Hepatocyte (in vitro differentiated cells): ENCODE measurements around the gene CNNM4. TPM values are rescaled to one million over a fixed set of nuclear protein-coding genes. Genes with fewer than 3 reads are reported as not detected.

Experiments used
- DNase-seq: peaks from one replicate; pipeline ENCODE4 v3.0.0-alpha.2; 2016; ENCODE audit warnings: low spot score
- H2AFZ ChIP-seq: fragments of 200-600 bp; sonication (generic); 2 replicates; pipeline ENCODE4 v1.6.0; 2016; ENCODE audit warnings: antibody characterized with exemption, mild to moderate bottlenecking
- H3K27ac ChIP-seq: fragments of 200-600 bp; sonication (generic); 2 replicates; pipeline ENCODE4 v1.5.1; 2016; ENCODE audit warnings: mild to moderate bottlenecking
- H3K27me3 ChIP-seq: fragments of 200-600 bp; sonication (generic); 2 replicates; pipeline ENCODE4 v1.6.1; 2016
- H3K36me3 ChIP-seq: fragments of 200-600 bp; sonication (generic); replicated peaks from 2 replicates; pipeline ENCODE4 v1.5.1; 2016; ENCODE audit warnings: low read depth; ENCODE audit not compliant: insufficient read depth
- H3K4me1 ChIP-seq: fragments of 200-600 bp; sonication (generic); 2 replicates; pipeline ENCODE4 v1.5.1; 2016; ENCODE audit warnings: mild to moderate bottlenecking, moderate library complexity; ENCODE audit not compliant: insufficient read depth
- H3K4me2 ChIP-seq: fragments of 200-600 bp; sonication (generic); 2 replicates; pipeline ENCODE4 v1.6.0; 2016
- H3K4me3 ChIP-seq: fragments of 200-600 bp; sonication (generic); 2 replicates; pipeline ENCODE4 v1.5.1; 2016; ENCODE audit warnings: mild to moderate bottlenecking
- H3K79me2 ChIP-seq: fragments of 200-600 bp; sonication (generic); 2 replicates; pipeline ENCODE4 v1.6.0; 2017; ENCODE audit warnings: mild to moderate bottlenecking
- H3K9me2 ChIP-seq: fragments of 200-600 bp; sonication (generic); replicated peaks from 2 replicates; pipeline ENCODE4 v1.6.0; 2017; ENCODE audit warnings: mild to moderate bottlenecking; ENCODE audit not compliant: insufficient read depth
- H3K9me3 ChIP-seq: fragments of 200-600 bp; sonication (generic); 2 replicates; pipeline ENCODE4 v1.5.1; 2016; ENCODE audit warnings: low read depth, mild to moderate bottlenecking
- H4K20me1 ChIP-seq: fragments of 200-600 bp; sonication (generic); 2 replicates; pipeline ENCODE4 v1.6.0; 2016; ENCODE audit warnings: mild to moderate bottlenecking; ENCODE audit not compliant: insufficient read depth, poor library complexity, severe bottlenecking
- EZH2 ChIP-seq: fragments of 200-600 bp; sonication (generic); IDR thresholded peaks from 2 replicates; pipeline ENCODE4 v1.6.1; 2016; ENCODE audit warnings: antibody characterized with exemption, mild to moderate bottlenecking, borderline replicate concordance
- EZH2phosphoT487 ChIP-seq: fragments of 200-600 bp; sonication (generic); IDR thresholded peaks from one replicate; pipeline ENCODE4 v1.6.1; 2018; ENCODE audit warnings: antibody characterized with exemption, mild to moderate bottlenecking, low read depth, moderate library complexity; ENCODE audit not compliant: unreplicated experiment, severe bottlenecking
- WGBS: methylation state at CpG from one replicate; pipeline ENCODE4 v1.1.6; 2016; ENCODE audit warnings: low lambda C conversion rate; ENCODE audit errors: missing lambda C conversion rate; 5-methylcytosine and 5-hydroxymethylcytosine counted together
- polyA plus RNA-seq: library from polyadenylated mRNA; unstranded; fragments of >200 nt; fragmentation: Nextera tagmentation; extraction: Ambion mirVana; gene quantifications from 2 replicates; pipeline ENCODE4 v1.2.1, GENCODE V29; 2016
- total RNA-seq: library from RNA; depleted of rRNA; stranded (reverse); fragments of >200 nt; gene quantifications from 2 replicates; pipeline ENCODE4 v1.2.3, GENCODE V29; 2014
- TF ChIP-seq, protein P1 (sequence below): fragments of 200-600 bp; sonication (generic); IDR thresholded peaks from 2 replicates; pipeline ENCODE4 v1.5.1; 2016; ENCODE audit warnings: antibody characterized with exemption, mild to moderate bottlenecking; ENCODE audit not compliant: poor library complexity

CNNM4 gene
- total and polyA plus RNA-seq, 2 experiments from 2014 or later, result 8.8 to 10.8 TPM

DNA sequence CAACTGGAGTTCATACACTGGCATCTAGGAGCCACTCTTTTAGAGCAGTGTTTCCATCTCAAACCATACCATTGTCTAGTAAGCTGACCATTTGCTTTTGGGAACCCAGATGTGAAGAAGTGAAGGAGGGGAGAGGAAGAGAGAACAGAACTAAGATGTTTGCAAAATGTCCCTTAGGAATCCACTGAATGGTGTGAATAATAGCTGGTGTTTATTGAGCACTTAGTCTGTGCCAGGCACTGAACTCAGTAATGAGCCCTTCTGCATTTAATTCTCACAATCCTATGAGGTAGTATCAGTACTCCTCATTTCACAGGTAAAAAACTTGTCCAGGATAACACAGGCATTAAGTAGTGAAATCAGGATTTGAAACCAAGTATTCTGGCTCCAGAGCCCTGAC, 44.3 kb upstream of the CNNM4 start:
- no peaks in the 10 kb centered on the region for H3K36me3 ChIP-seq
- DNase-seq, result no peak
- no peaks in the 10 kb centered on the region for H3K9me2 ChIP-seq
- H4K20me1 ChIP-seq, result no peaks in the 10 kb centered on the region
- H3K79me2 ChIP-seq, result no peaks in the 10 kb centered on the region
- H3K9me3 ChIP-seq, result no peaks in the 10 kb centered on the region
- no peak overlapping the region for H2AFZ ChIP-seq
- H3K27ac ChIP-seq, result no peak overlapping the region
- no peaks in the 10 kb centered on the region for H3K4me1 ChIP-seq
- H3K27me3 ChIP-seq, result no peaks in the 10 kb centered on the region
- H3K4me2 ChIP-seq, result no peak overlapping the region
- no peak overlapping the region for H3K4me3 ChIP-seq
- TF ChIP-seq EZH2phosphoT487 (no peak), EZH2 (no peak)
- TF ChIP-seq, protein P1, sequence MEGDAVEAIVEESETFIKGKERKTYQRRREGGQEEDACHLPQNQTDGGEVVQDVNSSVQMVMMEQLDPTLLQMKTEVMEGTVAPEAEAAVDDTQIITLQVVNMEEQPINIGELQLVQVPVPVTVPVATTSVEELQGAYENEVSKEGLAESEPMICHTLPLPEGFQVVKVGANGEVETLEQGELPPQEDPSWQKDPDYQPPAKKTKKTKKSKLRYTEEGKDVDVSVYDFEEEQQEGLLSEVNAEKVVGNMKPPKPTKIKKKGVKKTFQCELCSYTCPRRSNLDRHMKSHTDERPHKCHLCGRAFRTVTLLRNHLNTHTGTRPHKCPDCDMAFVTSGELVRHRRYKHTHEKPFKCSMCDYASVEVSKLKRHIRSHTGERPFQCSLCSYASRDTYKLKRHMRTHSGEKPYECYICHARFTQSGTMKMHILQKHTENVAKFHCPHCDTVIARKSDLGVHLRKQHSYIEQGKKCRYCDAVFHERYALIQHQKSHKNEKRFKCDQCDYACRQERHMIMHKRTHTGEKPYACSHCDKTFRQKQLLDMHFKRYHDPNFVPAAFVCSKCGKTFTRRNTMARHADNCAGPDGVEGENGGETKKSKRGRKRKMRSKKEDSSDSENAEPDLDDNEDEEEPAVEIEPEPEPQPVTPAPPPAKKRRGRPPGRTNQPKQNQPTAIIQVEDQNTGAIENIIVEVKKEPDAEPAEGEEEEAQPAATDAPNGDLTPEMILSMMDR, result no peak

DNA sequence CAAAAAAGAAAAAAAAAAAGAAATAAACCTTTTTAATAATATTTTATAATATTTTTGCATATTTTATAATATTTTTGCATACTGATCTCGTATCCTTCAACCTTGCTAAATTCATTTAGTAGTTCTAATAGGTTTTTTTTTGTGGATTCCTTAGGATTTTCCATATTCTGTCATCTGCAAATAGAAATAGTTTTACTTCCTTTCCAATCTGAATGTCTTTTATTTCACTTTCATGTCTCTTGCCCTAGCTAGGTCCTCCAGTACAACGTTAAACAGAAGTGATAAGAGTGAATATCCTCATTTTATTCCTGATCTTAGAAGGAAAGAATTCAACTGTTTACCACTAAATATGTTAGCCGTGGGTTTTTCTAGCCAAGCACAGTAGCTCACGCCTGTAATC, 34.6 kb upstream of the CNNM4 start:
- H2AFZ ChIP-seq, result no peak overlapping the region
- H3K79me2 ChIP-seq, result no peaks in the 10 kb centered on the region
- WGBS, result 87% methylated on average over 4 of the region's 4 CpGs
- no peak for DNase-seq
- no peak overlapping the region for H3K27ac ChIP-seq
- no peaks in the 10 kb centered on the region for H3K4me1 ChIP-seq
- H4K20me1 ChIP-seq, result no peaks in the 10 kb centered on the region
- H3K9me3 ChIP-seq, result no peaks in the 10 kb centered on the region
- no peak overlapping the region for H3K4me3 ChIP-seq
- TF ChIP-seq EZH2phosphoT487 (no peak), EZH2 (no peak)
- TF ChIP-seq, protein P1, result no peak
- no peaks in the 10 kb centered on the region for H3K27me3 ChIP-seq
- H3K4me2 ChIP-seq, result no peak overlapping the region
- H3K36me3 ChIP-seq, result no peaks in the 10 kb centered on the region
- no peaks in the 10 kb centered on the region for H3K9me2 ChIP-seq

DNA sequence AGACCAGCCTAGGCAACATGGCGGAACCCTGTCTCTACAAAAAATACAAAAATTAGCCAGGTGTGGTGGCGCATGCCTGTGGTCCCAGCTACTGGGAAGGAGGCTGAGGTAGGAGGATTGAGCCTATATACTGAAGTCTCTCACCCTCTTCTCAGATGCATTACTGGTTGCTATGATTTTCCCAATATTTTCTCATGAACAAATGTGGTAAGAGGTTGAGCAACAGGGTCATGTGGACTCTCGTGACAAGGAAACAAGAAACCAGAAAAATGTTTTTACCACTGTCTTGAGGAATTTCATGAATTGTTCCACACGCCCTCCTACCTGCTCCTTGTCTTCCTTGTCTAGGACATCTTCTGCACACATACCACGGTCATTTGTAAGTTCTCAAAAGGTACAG, 33.3 kb upstream of the CNNM4 start:
- TF ChIP-seq EZH2, result no peak
- H4K20me1 ChIP-seq, result no peaks in the 10 kb centered on the region
- H3K79me2 ChIP-seq, result no peaks in the 10 kb centered on the region
- no peaks in the 10 kb centered on the region for H3K9me2 ChIP-seq
- no peak overlapping the region for H2AFZ ChIP-seq
- H3K4me1 ChIP-seq, result no peaks in the 10 kb centered on the region
- H3K27me3 ChIP-seq, result no peaks in the 10 kb centered on the region
- no peak overlapping the region for H3K4me2 ChIP-seq
- no peak overlapping the region for H3K27ac ChIP-seq
- no peaks in the 10 kb centered on the region for H3K9me3 ChIP-seq
- H3K36me3 ChIP-seq, result no peaks in the 10 kb centered on the region
- no peak for DNase-seq
- no peak overlapping the region for H3K4me3 ChIP-seq
- 97% methylated on average over 5 of the region's 5 CpGs for WGBS

DNA sequence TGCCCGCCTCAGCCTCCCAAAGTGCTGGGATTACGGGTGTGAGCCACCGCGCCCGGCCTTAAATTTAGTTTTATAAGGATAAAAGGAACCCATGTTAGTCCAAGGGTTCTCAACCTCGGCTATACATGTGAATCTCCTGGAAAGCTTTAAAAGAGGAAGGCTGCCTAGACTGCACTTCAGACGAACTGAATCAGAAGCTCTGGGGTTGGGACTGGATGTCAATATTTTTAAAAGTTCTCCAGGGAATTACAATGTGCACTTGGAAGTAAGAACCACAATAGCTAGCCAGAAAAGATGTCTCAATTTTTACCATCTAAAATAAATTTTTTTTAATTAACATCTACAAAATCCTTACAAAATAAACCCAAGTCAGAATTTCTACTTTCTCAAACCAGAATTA, 31.0 kb upstream of the CNNM4 start:
- no peaks in the 10 kb centered on the region for H3K4me1 ChIP-seq
- H3K27ac ChIP-seq, result no peak overlapping the region
- H3K4me3 ChIP-seq, result no peak overlapping the region
- H4K20me1 ChIP-seq, result no peaks in the 10 kb centered on the region
- TF ChIP-seq, protein P1, result no peak
- TF ChIP-seq EZH2 (no peak), EZH2phosphoT487 (no peak)
- 96% methylated on average over 7 of the region's 7 CpGs for WGBS
- H3K4me2 ChIP-seq, result no peak overlapping the region
- no peaks in the 10 kb centered on the region for H3K36me3 ChIP-seq
- no peaks in the 10 kb centered on the region for H3K9me3 ChIP-seq
- H3K27me3 ChIP-seq, result no peaks in the 10 kb centered on the region
- no peaks in the 10 kb centered on the region for H3K79me2 ChIP-seq
- no peak for DNase-seq
- H2AFZ ChIP-seq, result no peak overlapping the region
- H3K9me2 ChIP-seq, result no peaks in the 10 kb centered on the region
